HCT116 (cell line): ENCODE results near the gene STK35. TPM values are rescaled to one million over a fixed set of nuclear protein-coding genes. Genes with fewer than 3 reads are reported as not detected.

Source experiments
- ATAC-seq: fragments of 200-7000 bp; cut with Tn5 transposase; 2 replicates; pipeline ENCODE4 v1.9.1; 2020; ENCODE audit warnings: mild to moderate bottlenecking, moderate library complexity
- BruUV-seq: library from RNA; stranded (reverse); fragments of 400-500 nt; replicated peaks from 2 replicates; lab custom pipeline; 2021; lab: Mats Ljungman, UMichigan
- CTCF ChIA-PET: fragments of 300-600 bp; sonication (Branson Sonifier 250); formaldehyde crosslinking; loops from one replicate; lab custom pipeline; 2021; ENCODE audit warnings: antibody characterized with exemption; lab: Charles Lee
- POLR2A ChIA-PET: fragments of 300-600, 350-600 bp; sonication (Branson Sonifier 250); formaldehyde crosslinking; loops from one replicate; lab custom pipeline; 2021; ENCODE audit warnings: antibody characterized with exemption; lab: Charles Lee
- RAD21 ChIA-PET, 2 experiments: fragments of 300-600 bp; sonication (Branson Sonifier 250); formaldehyde crosslinking; loops; one replicate each; lab custom pipeline; 2023; ENCODE audit warnings: low total read pairs in 2 of 2; ENCODE audit not compliant: uncharacterized antibody in 2 of 2, unreplicated experiment in 2 of 2, low non-redundant PET in 1 of 2; lab: Charles Lee
- DNase-seq: peaks from one replicate; pipeline ENCODE4 v3.0.0-alpha.2; 2010; ENCODE audit warnings: low read depth, low spot score
- H2AFZ ChIP-seq: fragments of 200-600 bp; shearing (Covaris generic), sonication (generic); 2 replicates; pipeline ENCODE4 v1.6.1; 2017; ENCODE audit warnings: low read depth, mixed run types, mixed read lengths, antibody characterized with exemption, low read length; ENCODE audit not compliant: poor library complexity, severe bottlenecking
- H3K27ac ChIP-seq: 2 replicates; pipeline ENCODE4 v1.5.1; 2012; ENCODE audit warnings: low read depth, low read length
- H3K27me3 ChIP-seq: fragments of 200-600 bp; sonication (generic); 2 replicates; pipeline ENCODE4 v1.6.1; 2016; ENCODE audit warnings: mixed run types, low read length, mixed read lengths; ENCODE audit not compliant: insufficient read depth
- H3K36me3 ChIP-seq, 2 experiments: fragments of 200-500 bp in 1 of 2; fragments of 200-600 bp in 1 of 2; sonication (Bioruptor generic) in 1 of 2; sonication (generic) in 1 of 2; 2 replicates each; pipeline versions ENCODE4 v1.5.1 to v1.6.1; 2014 to 2016; ENCODE audit warnings: low read length in 2 of 2, inconsistent platforms in 1 of 2, mixed read lengths in 1 of 2, mixed run types in 1 of 2; ENCODE audit not compliant: insufficient read depth in 2 of 2, control insufficient read depth in 1 of 2
- H3K4me1 ChIP-seq, 2 experiments: fragments of 200-600 bp in 1 of 2; sonication (generic) in 1 of 2; 2 replicates each; pipeline versions ENCODE4 v1.5.1 to v1.6.1; 2012 to 2017; ENCODE audit warnings: low read length in 2 of 2, inconsistent platforms in 1 of 2, mild to moderate bottlenecking in 1 of 2, mixed read lengths in 1 of 2, mixed run types in 1 of 2, moderate library complexity in 1 of 2; ENCODE audit not compliant: insufficient read depth in 2 of 2, control insufficient read depth in 1 of 2
- H3K4me2 ChIP-seq: fragments of 200-600 bp; sonication (generic); 2 replicates; pipeline ENCODE4 v1.6.1; 2017; ENCODE audit warnings: mixed run types, low read length, mixed read lengths
- H3K4me3 ChIP-seq, 2 experiments: fragments of 200-600 bp in 1 of 2; sonication (generic) in 1 of 2; replicated peaks in 1 of 2; 2 replicates each; pipeline ENCODE4 v1.5.1; 2011 to 2016; ENCODE audit warnings: low read length in 2 of 2, control low read depth in 1 of 2, low read depth in 1 of 2, mild to moderate bottlenecking in 1 of 2, mixed read lengths in 1 of 2, mixed run types in 1 of 2
- H3K79me2 ChIP-seq: fragments of 200-600 bp; sonication (generic); 2 replicates; pipeline ENCODE4 v1.6.1; 2017; ENCODE audit warnings: mild to moderate bottlenecking, mixed run types, low read length, moderate library complexity, mixed read lengths; ENCODE audit not compliant: insufficient read depth
- H3K9ac ChIP-seq: fragments of 200-600 bp; sonication (generic); 2 replicates; pipeline ENCODE4 v1.6.1; 2016; ENCODE audit warnings: low read length, mixed read lengths
- H3K9me2 ChIP-seq: fragments of 200-600 bp; sonication (generic), shearing (Covaris generic); 2 replicates; pipeline ENCODE4 v1.6.1; 2017; ENCODE audit warnings: mixed run types, mild to moderate bottlenecking, moderate library complexity; ENCODE audit not compliant: insufficient read depth
- H3K9me3 ChIP-seq, 2 experiments: fragments of 200-500 bp in 1 of 2; fragments of 200-600 bp in 1 of 2; sonication (Bioruptor generic) in 1 of 2; sonication (generic) in 1 of 2; 2 replicates each; pipeline ENCODE4 v1.6.1; 2014 to 2017; ENCODE audit warnings: low read length in 2 of 2, mixed read lengths in 2 of 2, inconsistent platforms in 1 of 2, low read depth in 1 of 2, mild to moderate bottlenecking in 1 of 2, mixed run types in 1 of 2, moderate library complexity in 1 of 2; ENCODE audit not compliant: control insufficient read depth in 1 of 2, insufficient read depth in 1 of 2
- H4K20me1 ChIP-seq: fragments of 200-600 bp; sonication (generic), shearing (Covaris generic); 2 replicates; pipeline ENCODE4 v1.6.1; 2017; ENCODE audit warnings: mixed run types, mild to moderate bottlenecking, moderate library complexity; ENCODE audit not compliant: insufficient read depth
- ATF3 ChIP-seq: IDR thresholded peaks from 2 replicates; pipeline ENCODE4 v1.6.1; 2012
- CEBPB ChIP-seq: IDR thresholded peaks from 2 replicates; pipeline ENCODE4 v1.6.1; 2012; ENCODE audit warnings: low read depth
- CTCF ChIP-seq, 3 experiments: fragments of 200-600 bp in 1 of 3; sonication (generic) in 1 of 3; IDR thresholded peaks in 2 of 3; conservative IDR thresholded peaks in 1 of 3; 2 replicates each; pipeline ENCODE4 v1.5.1; 2012 to 2017; ENCODE audit warnings: low read depth in 2 of 3, low read length in 2 of 3, antibody characterized with exemption in 1 of 3, borderline replicate concordance in 1 of 3, control low read depth in 1 of 3, mild to moderate bottlenecking in 1 of 3, mixed read lengths in 1 of 3, mixed run types in 1 of 3, moderate library complexity in 1 of 3; ENCODE audit not compliant: insufficient read depth in 1 of 3
- ELF1 ChIP-seq: IDR thresholded peaks from 2 replicates; pipeline ENCODE4 v1.6.1; 2012; ENCODE audit warnings: low read depth, borderline replicate concordance
- EZH2 ChIP-seq: fragments of 200-600 bp; sonication (generic); IDR thresholded peaks from 2 replicates; pipeline ENCODE4 v1.6.1; 2017; ENCODE audit warnings: antibody characterized with exemption, mixed run types
- EZH2phosphoT487 ChIP-seq: fragments of 200-600 bp; IDR thresholded peaks from 2 replicates; pipeline ENCODE4 v1.6.1; 2018; ENCODE audit warnings: antibody characterized with exemption, borderline replicate concordance
- FOSL1 ChIP-seq: IDR thresholded peaks from 2 replicates; pipeline ENCODE4 v1.6.1; 2012; ENCODE audit warnings: low read depth
- JUND ChIP-seq: IDR thresholded peaks from 2 replicates; pipeline ENCODE4 v1.6.1; 2012
- POLR2A ChIP-seq: IDR thresholded peaks from 2 replicates; pipeline ENCODE4 v1.7.0; 2011; ENCODE audit warnings: borderline replicate concordance; ENCODE audit not compliant: insufficient read depth, insufficient read length; ENCODE audit errors: extremely low read depth
- POLR2AphosphoS5 ChIP-seq: IDR thresholded peaks from 2 replicates; pipeline ENCODE4 v1.6.1; 2011; ENCODE audit warnings: mild to moderate bottlenecking, low read depth, low read length, moderate library complexity
- RAD21 ChIP-seq: IDR thresholded peaks from 2 replicates; pipeline ENCODE4 v1.6.1; 2012; ENCODE audit warnings: low read depth, mild to moderate bottlenecking
- SIN3A ChIP-seq: IDR thresholded peaks from 2 replicates; pipeline ENCODE4 v1.6.1; 2012; ENCODE audit warnings: low read depth
- TCF7L2 ChIP-seq: IDR thresholded peaks from 2 replicates; pipeline ENCODE4 v1.7.0; 2011; ENCODE audit warnings: borderline replicate concordance, inconsistent platforms; ENCODE audit not compliant: insufficient read depth, insufficient read length; ENCODE audit errors: extremely low read depth
- ZBTB33 ChIP-seq: IDR thresholded peaks from 2 replicates; pipeline ENCODE4 v1.6.1; 2011; ENCODE audit warnings: mild to moderate bottlenecking, low read length, moderate library complexity; ENCODE audit not compliant: insufficient replicate concordance; ENCODE audit errors: extremely low read depth
- ZNF274 ChIP-seq: fragments of 200-500 bp; sonication (Bioruptor generic); IDR thresholded peaks from 2 replicates; pipeline ENCODE4 v1.6.1; 2014; ENCODE audit warnings: mild to moderate bottlenecking, low read depth, low read length, inconsistent platforms
- intact Hi-C: fragments of 100-400 bp; cut with micrococcal nuclease; formaldehyde crosslinking; loops from 2 replicates; pipeline ENCODE4 v1.10.0; 2022
- total RNA-seq: library from RNA; stranded (reverse); gene quantifications from one replicate; pipeline ENCODE4 v1.2.1, GENCODE V29; 2021; ENCODE audit not compliant: unreplicated experiment
- TF ChIP-seq, protein P1 (sequence below): IDR thresholded peaks from 2 replicates; pipeline ENCODE4 v1.6.1; 2012

Gene STK35
- total RNA-seq, 1 experiment from 2014 or later, result 32.8 TPM

- TF ChIP-seq CEBPB (no peak), POLR2AphosphoS5 (no peak), SIN3A (no peak), EZH2 (no peak), FOSL1 (no peak), ELF1 (no peak), ATF3 (no peak)
These were observed 75.3 kb downstream of the STK35 start (continued) for GRCh38 chr20:2176946-2177345.

DNA sequence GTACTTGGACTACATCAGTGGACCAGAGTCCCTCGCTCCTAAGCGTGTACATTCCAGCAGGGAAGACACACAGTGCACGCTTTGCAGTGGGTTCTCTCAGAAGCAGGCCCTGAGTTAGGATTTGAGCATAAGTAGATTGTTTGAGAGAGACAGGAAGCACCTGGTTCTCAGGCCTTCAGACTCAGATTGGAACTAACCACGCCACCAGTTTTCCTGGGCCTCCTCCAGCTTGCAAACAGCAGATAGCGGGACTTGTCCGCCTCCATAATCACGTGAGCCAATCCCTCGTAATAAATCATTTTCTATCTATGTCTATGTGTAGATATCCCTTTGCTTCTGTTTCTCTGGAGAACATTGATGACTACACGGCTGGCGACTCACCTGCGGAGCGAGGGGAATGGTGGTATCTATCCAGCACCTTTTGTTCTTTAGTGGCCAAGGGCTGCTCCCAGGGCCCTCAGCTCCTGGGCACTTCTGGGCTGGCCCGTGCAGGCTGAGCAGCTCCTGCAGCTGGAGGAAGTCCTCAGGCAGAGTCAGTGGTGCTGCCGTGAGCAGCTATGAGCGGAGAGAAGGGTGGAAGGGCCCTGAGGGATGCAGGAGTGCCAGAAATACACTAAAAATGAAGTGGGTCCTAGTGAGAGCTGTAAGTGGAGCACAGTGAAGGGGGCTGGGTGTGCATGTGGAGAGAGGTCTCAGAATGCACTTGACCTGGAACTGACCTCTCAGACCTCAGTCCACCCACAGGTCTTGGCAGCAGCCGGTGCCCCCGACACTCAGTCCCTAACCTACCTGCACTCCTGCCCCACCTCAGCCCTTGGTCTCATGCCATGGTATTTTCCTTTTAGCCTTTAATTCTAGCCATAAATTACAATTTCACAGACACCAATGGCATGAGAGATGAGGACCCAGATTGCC is 76.9 kb downstream of the STK35 start:
- H3K9ac ChIP-seq, result no peak overlapping the region
- no peak overlapping the region for H3K4me2 ChIP-seq
- no peaks in the 10 kb centered on the region for H4K20me1 ChIP-seq
- POLR2A ChIA-PET, result no interaction called here
- H2AFZ ChIP-seq, result no peak overlapping the region
- H3K4me3 ChIP-seq, result no peak overlapping the region
- no peaks in the 10 kb centered on the region for H3K36me3 ChIP-seq
- no peaks in the 10 kb centered on the region for H3K9me2 ChIP-seq
- intact Hi-C loops, result no loop called here
- no peak for DNase-seq
- H3K27ac ChIP-seq, result no peak overlapping the region
- RAD21 ChIA-PET, result no interaction called here
- CTCF ChIA-PET, result no interaction called here
- H3K9me3 ChIP-seq, result no peaks in the 10 kb centered on the region
- H3K79me2 ChIP-seq, result no peaks in the 10 kb centered on the region
- no TSS peak for BruUV-seq
- ATAC-seq, result no peak
- H3K27me3 ChIP-seq, result peaks cover 13% of the 10 kb centered on the region; the same call in 1 of the 2 replicates
- H3K4me1 ChIP-seq, result no peaks in the 10 kb centered on the region
- TF ChIP-seq POLR2AphosphoS5, result no peak
- TF ChIP-seq RAD21, result no peak
- no peak for TF ChIP-seq SIN3A
- TF ChIP-seq CEBPB, result no peak
- TF ChIP-seq ATF3, result no peak
- no peak for TF ChIP-seq POLR2A
- TF ChIP-seq, protein P1, sequence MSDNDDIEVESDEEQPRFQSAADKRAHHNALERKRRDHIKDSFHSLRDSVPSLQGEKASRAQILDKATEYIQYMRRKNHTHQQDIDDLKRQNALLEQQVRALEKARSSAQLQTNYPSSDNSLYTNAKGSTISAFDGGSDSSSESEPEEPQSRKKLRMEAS, result no peak
- TF ChIP-seq ZNF274, result no peak
- TF ChIP-seq JUND, result no peak
- no peak for TF ChIP-seq ZBTB33
- TF ChIP-seq CTCF (IDR thresholded peaks at IDR 0.05 in 2 of 3, conservative IDR thresholded peaks at IDR 0.05 in 1 of 3; ENCODE audit: borderline replicate concordance in 1 of 3, insufficient read depth in 1 of 3, low read depth in 2 of 3, low read length in 2 of 3), result no peak
- no peak for TF ChIP-seq TCF7L2
- no peak for TF ChIP-seq EZH2phosphoT487
